Ovary (tissue), 9 donors: ENCODE results near the gene RNF186. TPM values are rescaled to one million over a fixed set of nuclear protein-coding genes. Genes with fewer than 3 reads are reported as not detected.
"Not testable (repeated sequence)": the region's sequence is repeated elsewhere in the genome, so short reads cannot be mapped to it uniquely, and the experiment has no call there.

Experiments used
- DNase-seq, 5 donors: peaks; one replicate each; pipeline ENCODE4 v3.0.0-alpha.2; 2019 to 2020
- H3K27ac ChIP-seq, 2 donors: fragments of 200-600 bp; one replicate each; pipeline versions ENCODE4 v1.5.1 to v1.8.0; 2019 to 2022
- H3K27me3 ChIP-seq: fragments of 200-600 bp; one replicate; pipeline ENCODE4 v1.8.0; 2022
- H3K36me3 ChIP-seq: fragments of 200-600 bp; sonication (generic); one replicate; pipeline ENCODE4 v1.5.1; 2019
- H3K4me1 ChIP-seq: one replicate; pipeline ENCODE4 v1.8.1; 2013; ENCODE audit warnings: mild to moderate bottlenecking, moderate library complexity; ENCODE audit not compliant: insufficient read depth
- H3K4me3 ChIP-seq: fragments of 200-600 bp; sonication (generic); one replicate; pipeline ENCODE4 v1.5.1; 2017
- H3K9me3 ChIP-seq, 2 donors: fragments of 200-600 bp in 1 of 2; sonication (generic) in 1 of 2; one replicate each; pipeline versions ENCODE4 v1.5.1 to v1.8.1; 2013 to 2019; ENCODE audit warnings: mild to moderate bottlenecking in 1 of 2, moderate library complexity in 1 of 2
- CTCF ChIP-seq, 3 donors: fragments of 450-650 bp in 2 of 3; fragments of 200-600 bp in 1 of 3; IDR thresholded peaks; one replicate each; pipeline versions ENCODE4 v1.5.1 to v1.8.0; 2016 to 2022; ENCODE audit warnings: antibody characterized with exemption in 3 of 3, mild to moderate bottlenecking in 1 of 3
- EP300 ChIP-seq: sonication (generic); formaldehyde crosslinking; IDR thresholded peaks from one replicate; pipeline ENCODE4 v1.6.1; 2017; ENCODE audit warnings: antibody characterized with exemption
- POLR2A ChIP-seq: fragments of 450-650 bp; IDR thresholded peaks from one replicate; pipeline ENCODE4 v1.6.1; 2017; ENCODE audit warnings: antibody characterized with exemption, mild to moderate bottlenecking, moderate library complexity
- WGBS, 3 donors: extraction: QIAGEN DNeasy Blood & Tissue Kit in 1 of 3; methylation state at CpG; one replicate each; pipeline versions ENCODE4 v1.1.5 to v1.1.7; 2013 to 2017; 5-methylcytosine and 5-hydroxymethylcytosine counted together
- intact Hi-C, 4 donors: fragments of 100-400 bp; cut with DNase I; formaldehyde crosslinking; loops; one replicate each; pipeline versions ENCODE4 v1.11.0 to v1.15.1; 2022 to 2023
- polyA plus RNA-seq, 2 donors: library from polyadenylated mRNA; stranded (reverse); fragments of 200-250 nt in 1 of 2; fragments of 350-450 nt in 1 of 2; fragmentation: Illumina TruSeq in 1 of 2; extraction: RNeasy Lipid Tissue Mini Kit (QIAGEN cat#74804) in 1 of 2; gene quantifications; one replicate each; pipeline ENCODE4 v1.2.3, GENCODE V29; 2013 to 2014
- total RNA-seq, 7 donors: library from RNA; depleted of rRNA in 2 of 7; stranded (reverse); fragments of >200 nt in 2 of 7; fragmentation: NEBNext Ultra II Directional in 3 of 7; extraction: Animal tissue kit (Norgen Biotek cat#: 25700) in 3 of 7; gene quantifications; one replicate each; pipeline versions ENCODE4 v1.1.0 to v1.2.4, GENCODE V29; 2016 to 2023
- donor health status: DM: no; HTN: no; CAD: no; lungs with moderate emphysema.
- donor health status: DM: no; HTN: no; CAD: no.
- donor health status: Bipolar disorder and iron deficiency.
- donor health status: DM: yes; HTN: yes; CAD: no.
- donor health status: DM: no; HTN: no; CAD: no.
- donor health status: DM: yes; HTN: yes; CAD: no.

RNF186 gene
- total and polyA plus RNA-seq, 9 donors: 0.11 to 1.4 (median 0.36) TPM; not detected in 4

- intact Hi-C loops: no loop called here
- TF ChIP-seq CTCF (IDR thresholded peaks at IDR 0.05) (no peak), EP300 (no peak), POLR2A (no peak)
- Histone ChIP-seq H3K4me1 (peaks cover 2% of the 10 kb centered on the region), H3K4me3 (no peak overlapping the region), H3K27ac (no peak overlapping the region), H3K9me3 (no peaks in the 10 kb centered on the region), H3K36me3 (no peaks in the 10 kb centered on the region), H3K27me3 (no peaks in the 10 kb centered on the region)
- no peak for DNase-seq
- WGBS, 3 donors: 83 to 91% (median 91%) methylated on average over 4 of the region's 4 CpGs
These were observed 20.5 kb downstream of the RNF186 start for GRCh38 chr1:19794583-19794982.

DNA sequence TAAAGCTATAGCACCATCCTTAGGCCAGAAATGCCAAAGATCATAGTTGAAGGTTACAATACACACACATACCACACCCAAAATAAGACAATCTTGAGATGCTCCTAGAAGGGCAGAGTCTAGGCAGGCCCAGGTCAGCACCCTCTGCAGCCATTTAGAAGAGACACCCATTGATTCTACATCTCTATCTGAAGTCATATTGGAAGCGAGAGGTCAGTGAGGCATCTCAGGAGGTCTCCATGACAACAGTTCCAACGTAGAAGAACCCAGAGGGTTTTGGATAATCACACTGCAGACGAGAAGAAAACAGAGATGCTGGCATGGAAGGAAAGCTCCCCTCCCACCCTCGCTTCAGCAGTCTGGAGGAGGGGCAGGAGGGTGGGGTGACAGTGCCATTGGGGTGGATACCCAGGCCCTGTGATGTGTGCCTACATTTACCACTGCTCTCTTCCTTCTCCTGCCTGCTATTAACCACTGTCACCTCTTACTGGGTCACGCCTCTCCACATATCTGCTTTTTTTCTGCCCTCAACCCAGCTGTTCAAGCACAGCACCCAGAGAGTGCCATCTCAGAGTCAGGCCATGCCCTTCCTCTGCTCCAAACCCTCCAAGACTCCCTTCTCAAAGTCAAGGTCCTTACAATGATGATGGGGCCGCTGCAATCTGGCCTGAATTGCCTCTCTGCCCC lies 21.6 kb downstream of the RNF186 start:
- DNase-seq: no peak
- Histone ChIP-seq H3K9me3 (no peaks in the 10 kb centered on the region), H3K27ac (no peak overlapping the region), H3K36me3 (no peaks in the 10 kb centered on the region), H3K27me3 (no peaks in the 10 kb centered on the region), H3K4me3 (no peak overlapping the region), H3K4me1 (no peaks in the 10 kb centered on the region)
- TF ChIP-seq EP300 (no peak), CTCF (IDR thresholded peaks at IDR 0.05) (no peak), POLR2A (no peak)
- intact Hi-C loops: no loop called here
- WGBS, 3 donors: 80 to 85% (median 81%) methylated on average over 6 of the region's 6 CpGs

DNA sequence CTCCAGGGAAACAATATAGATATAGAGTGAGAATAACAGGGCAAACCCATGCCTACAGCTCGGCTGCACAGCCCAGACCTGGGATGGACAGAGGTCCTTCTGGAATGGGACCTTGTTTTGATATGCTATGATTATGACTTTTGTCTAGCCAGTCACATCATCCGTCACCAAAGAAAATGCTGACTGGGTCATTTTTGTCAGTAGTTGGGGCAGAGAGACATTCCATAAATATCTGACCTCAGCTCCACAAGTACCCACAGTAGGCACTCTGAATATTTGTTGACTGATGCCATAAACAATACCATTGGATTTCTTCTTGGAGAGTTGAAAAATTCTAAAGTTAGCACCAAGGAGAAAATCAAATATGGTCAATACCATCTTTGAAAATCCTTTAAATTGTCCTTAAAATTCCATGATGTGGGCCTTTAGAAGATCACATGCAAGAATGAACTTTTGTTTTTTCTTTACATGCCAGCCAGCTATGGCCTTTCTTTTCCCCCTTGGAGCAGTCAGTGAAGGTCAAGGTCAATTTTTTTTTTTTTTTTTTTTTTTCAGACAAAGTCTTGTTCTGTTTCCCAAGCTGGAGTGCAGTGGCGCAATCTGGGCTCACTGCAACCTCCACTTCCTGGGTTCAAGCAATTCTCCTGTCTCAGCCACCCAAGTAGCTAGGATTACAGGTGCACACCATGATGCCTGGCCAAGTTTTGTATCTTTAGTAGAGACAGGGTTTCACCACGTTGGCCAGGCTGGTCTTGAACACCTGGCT lies 22.7 kb downstream of the RNF186 start:
- Histone ChIP-seq H3K9me3 (no peaks in the 10 kb centered on the region), H3K27ac (no peak overlapping the region), H3K36me3 (no peaks in the 10 kb centered on the region), H3K4me1 (no peaks in the 10 kb centered on the region), H3K27me3 (no peaks in the 10 kb centered on the region), H3K4me3 (no peak overlapping the region)
- intact Hi-C loops: no loop called here
- WGBS, 3 donors: 82 to 88% (median 85%) methylated on average over 4 of the region's 4 CpGs
- TF ChIP-seq CTCF (IDR thresholded peaks at IDR 0.05): no peak
- no peak for TF ChIP-seq EP300
- TF ChIP-seq POLR2A: no peak
- DNase-seq: no peak

- H3K27ac ChIP-seq, H3K4me3 ChIP-seq, H3K4me1 ChIP-seq, intact Hi-C loops, H3K27me3 ChIP-seq, DNase-seq, H3K36me3 ChIP-seq, H3K9me3 ChIP-seq: not testable (repeated sequence)
- WGBS, 3 donors: 90 to 95% (median 93%) methylated on average over 9 of the region's 9 CpGs
These were observed 24.8 kb downstream of the RNF186 start for GRCh38 chr1:19790061-19790975.
